GM12801 (cell line): ENCODE measurements around the gene ATF6.

Experiments used
- TF ChIP-seq, protein P1 (sequence below): IDR thresholded peaks from one replicate; pipeline ENCODE4 v1.5.1; 2011; ENCODE audit warnings: control low read depth; ENCODE audit not compliant: insufficient read length; ENCODE audit errors: extremely low read depth

Gene ATF6

DNA sequence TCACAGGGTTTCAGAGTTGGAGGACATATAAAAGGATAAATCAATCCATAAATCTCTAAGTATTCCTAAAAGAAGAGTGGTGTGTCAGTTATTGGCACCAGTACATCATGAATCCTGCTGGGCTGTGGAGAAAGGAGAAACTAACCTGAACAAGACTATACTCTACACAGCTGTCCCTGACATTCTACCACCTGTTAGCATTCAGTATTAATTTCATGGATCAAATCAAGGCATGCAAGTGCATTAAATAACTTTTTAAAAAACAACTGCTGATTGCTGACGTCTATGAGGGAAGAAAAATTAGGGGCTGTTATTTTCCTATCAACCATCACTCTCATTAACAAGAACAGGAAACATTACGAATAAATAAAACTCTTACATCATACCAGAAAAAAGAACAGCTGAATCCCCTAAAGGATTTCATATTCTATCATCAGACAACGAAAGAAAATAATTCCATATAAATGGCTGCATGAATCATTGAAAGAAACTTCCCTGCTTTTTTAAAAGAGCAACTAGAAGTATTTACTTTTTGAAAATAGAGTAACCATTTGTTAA lies 121.7 kb downstream of the ATF6 start:
- TF ChIP-seq, protein P1, sequence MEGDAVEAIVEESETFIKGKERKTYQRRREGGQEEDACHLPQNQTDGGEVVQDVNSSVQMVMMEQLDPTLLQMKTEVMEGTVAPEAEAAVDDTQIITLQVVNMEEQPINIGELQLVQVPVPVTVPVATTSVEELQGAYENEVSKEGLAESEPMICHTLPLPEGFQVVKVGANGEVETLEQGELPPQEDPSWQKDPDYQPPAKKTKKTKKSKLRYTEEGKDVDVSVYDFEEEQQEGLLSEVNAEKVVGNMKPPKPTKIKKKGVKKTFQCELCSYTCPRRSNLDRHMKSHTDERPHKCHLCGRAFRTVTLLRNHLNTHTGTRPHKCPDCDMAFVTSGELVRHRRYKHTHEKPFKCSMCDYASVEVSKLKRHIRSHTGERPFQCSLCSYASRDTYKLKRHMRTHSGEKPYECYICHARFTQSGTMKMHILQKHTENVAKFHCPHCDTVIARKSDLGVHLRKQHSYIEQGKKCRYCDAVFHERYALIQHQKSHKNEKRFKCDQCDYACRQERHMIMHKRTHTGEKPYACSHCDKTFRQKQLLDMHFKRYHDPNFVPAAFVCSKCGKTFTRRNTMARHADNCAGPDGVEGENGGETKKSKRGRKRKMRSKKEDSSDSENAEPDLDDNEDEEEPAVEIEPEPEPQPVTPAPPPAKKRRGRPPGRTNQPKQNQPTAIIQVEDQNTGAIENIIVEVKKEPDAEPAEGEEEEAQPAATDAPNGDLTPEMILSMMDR, result no peak

DNA sequence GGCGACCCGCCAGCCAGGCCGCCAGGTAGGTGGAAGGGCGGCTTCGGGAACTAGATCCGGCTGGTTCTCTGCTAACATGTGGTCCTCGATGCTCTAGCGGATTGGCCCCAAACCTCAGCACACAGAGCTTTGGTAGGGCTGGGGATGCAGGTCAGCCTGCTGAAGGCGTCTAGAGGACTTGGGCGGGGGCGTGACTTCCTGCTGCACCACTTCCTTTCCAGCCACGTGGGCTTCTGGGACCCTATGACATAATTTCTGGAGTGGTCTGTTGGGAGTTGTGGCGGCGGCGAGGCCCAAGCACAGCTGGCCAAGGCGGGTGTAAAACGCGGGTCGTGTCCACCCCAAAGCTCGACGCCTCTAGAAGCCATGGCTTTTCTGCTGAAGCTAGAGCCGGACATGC lies 124.5 kb downstream of the ATF6 start:
- TF ChIP-seq, protein P1, result no peak

DNA sequence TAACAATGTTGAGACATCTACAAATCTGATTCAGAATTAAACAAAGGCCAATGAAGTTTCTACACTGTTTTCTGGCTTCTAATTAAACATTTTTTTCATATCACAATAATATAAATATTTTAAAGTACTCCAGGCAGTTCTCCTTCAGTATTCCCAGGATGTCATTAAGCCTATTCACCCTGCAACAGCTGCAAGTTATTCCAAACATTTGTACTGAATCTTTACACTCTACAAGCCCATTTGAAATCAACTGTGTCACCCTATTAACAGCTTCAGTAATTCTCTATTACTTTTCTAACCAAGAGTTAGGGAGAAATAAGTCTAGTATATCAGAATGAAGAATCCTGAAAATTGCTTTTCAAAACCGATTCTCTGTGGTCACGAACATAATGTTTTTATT lies 133.0 kb downstream of the ATF6 start:
- TF ChIP-seq, protein P1, result no peak

DNA sequence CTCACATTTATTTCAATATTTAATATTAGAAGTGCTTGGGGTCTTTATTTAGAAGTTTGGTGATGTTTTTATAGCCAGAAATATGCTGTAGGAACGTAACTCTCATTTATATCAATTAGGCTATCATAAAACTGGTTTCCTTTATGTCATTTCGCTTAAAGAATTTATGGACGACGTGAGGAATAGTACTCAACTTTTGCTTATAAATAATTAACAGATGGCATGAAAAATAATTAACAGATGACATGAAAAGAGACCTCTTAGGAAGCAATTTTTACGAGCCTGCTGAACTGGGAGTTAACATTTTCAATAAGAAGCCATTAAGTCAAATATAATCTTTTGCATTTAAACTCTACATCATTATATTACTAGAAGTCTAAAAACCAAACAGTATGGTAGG lies 134.0 kb downstream of the ATF6 start:
- TF ChIP-seq, protein P1, result no peak

DNA sequence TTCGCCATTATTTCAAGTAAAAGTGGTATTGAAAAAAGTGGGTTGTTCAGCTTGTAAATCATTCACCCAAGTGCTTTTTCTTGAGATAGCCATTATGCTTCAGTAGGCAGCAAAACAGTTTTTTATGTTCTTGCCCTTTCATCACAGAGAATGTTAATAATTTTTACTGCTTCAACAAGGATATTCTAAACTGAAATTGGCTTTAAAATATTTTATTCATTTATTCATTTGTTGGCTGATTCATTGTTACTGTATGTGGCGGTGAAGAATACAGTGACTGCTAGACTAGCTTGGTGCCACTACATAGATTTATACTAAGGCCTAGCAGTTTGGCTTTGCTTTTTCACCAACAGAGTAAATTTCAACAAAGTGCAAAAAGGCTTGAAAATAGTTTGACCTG lies 136.1 kb downstream of the ATF6 start:
- TF ChIP-seq, protein P1, result no peak

DNA sequence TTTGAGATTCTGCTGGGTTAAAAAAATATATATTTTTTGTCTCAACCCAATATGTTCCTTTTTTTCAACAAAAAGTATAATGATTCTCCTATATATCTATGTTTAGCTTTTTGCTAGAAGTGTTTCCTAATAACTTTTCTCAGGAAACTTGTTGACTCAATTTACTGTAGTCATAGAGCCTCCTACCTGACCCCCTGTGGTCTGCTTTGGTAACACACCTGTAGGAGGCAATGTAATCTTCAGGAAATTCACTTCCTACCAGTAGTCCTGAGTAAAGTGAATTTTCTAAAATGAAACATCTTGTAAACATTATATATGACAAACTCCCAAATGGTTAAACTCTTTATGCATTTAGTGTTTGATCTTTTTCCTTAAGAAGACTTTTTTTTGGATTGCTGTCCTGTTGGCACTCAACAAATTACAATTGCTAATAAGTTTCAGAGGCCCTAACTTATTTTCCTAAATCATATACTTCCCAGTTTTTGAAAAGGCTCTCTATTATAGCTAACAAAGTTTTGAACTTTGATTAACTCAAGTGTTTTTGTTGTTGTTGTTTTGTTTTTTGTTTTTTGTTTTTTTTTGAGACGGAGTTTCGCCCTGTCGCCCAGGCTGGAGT lies 139.3 kb downstream of the ATF6 start:
- TF ChIP-seq, protein P1, result no peak

DNA sequence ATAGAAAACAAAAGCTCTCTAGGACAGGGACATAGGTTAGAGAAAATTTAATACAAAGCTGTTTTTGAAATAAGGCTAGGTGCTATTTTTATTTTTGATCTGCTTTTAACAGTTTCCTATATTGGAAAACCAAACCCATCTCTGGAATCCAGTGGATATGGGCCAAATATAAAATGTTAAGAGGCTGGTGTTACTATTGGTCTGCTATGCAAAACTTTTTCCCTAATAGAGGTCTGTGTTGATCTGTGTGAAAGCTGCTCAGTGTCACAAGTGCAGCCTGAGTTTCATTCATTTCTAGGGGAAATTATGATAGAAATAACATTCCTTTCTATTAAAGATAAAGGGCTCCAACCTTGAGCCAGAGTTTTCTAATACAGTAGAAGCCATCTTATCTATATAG lies 141.1 kb downstream of the ATF6 start:
- TF ChIP-seq, protein P1, result no peak
